ENCODE results near the gene AARS2.

The AARS2 gene

DNA sequence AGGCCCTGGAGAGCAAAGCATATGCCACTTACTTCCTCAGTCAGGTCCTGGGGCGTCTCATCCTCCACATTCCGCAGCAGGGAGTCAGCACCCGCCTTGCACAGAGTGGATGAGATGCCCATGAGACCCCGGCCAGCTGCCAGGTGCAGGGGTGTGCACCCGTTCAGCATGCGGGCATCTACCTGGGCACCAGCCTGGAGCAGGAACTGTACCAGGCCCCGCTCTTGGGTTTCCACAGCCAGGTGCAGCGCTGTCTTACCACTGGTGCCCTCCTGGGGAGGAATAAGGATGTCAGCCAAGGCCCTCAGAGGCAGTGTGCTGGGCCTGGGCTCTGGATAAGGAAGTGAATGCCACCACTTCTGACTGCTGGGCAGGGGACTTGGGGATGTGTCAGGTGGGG, 53.1 kb downstream of the AARS2 start:
- no peak for DNase-seq

DNA sequence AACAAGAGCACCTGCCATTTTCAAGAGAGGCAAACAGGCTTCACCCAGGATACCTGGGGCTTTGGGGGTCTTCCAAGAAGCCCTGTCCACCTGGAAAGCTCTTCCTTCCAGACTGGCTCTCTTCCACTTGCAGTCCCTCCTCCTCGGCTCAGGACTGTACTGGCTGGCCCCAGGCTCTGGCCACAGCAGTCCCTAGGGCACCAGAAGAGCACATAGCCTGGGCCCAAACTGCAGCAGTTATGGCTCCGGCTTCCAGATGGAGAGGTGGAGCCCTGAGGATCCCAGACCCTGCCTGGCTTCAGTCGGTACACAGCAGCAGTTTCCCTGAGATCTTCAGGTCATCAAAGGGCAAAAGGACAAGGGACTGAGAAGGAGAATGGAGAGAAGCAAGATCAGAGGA, 54.2 kb downstream of the AARS2 start:
- no peak for DNase-seq

DNA sequence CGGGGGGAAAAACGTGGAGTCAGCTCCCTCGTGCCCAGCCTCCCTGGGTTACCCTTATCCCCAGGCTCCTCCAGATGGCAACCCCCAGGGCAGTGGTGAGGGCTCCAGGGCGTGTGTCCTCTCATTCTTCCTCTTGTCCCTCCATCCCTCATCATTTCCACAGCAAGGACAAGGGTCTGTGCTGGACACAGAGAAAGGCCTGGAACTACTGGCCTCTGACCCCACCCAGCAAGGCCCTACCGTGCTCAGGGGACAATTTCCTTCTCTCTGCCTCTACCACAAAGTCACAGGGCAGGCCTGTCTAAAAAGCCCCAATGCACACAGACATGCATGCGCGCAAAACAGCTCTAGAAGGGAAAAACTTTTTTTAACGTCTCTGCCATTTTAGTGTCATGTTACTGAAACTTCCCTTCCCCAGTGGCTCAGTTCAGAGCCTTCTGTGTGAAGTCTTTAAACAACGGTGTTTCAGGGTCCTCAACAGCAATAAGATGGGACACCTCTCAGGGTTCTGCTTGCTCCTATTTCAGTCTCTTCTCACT, 54.8 kb downstream of the AARS2 start:
- DNase-seq: no peak

DNA sequence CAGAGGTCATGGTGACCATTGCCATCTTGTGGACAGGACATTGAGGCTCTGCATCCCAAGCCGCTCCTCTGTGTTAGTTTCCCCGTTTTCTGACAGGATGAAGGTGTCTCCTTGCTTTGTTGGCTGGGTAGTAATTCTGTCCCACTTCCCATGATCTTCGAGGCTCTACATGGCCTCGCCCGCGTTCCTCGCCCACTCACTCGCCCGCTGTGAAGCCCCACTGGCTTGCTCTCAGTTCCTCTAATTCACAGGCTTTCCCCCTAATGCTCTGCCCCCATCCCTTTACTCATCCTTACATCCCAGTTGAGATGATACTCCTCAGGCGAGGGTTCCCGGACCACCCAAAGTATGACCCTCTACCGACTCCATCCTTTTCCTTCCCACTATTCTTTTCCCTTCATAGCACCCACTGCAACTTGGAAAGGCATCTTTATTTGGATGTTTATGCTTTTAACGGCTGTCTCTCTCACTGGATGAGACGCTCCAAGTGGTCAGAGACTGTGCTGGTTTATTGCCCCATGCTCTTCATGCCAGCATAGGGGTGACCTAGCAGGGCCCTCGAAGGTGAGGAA, 55.3 kb downstream of the AARS2 start:
- DNase-seq: no peak

DNA sequence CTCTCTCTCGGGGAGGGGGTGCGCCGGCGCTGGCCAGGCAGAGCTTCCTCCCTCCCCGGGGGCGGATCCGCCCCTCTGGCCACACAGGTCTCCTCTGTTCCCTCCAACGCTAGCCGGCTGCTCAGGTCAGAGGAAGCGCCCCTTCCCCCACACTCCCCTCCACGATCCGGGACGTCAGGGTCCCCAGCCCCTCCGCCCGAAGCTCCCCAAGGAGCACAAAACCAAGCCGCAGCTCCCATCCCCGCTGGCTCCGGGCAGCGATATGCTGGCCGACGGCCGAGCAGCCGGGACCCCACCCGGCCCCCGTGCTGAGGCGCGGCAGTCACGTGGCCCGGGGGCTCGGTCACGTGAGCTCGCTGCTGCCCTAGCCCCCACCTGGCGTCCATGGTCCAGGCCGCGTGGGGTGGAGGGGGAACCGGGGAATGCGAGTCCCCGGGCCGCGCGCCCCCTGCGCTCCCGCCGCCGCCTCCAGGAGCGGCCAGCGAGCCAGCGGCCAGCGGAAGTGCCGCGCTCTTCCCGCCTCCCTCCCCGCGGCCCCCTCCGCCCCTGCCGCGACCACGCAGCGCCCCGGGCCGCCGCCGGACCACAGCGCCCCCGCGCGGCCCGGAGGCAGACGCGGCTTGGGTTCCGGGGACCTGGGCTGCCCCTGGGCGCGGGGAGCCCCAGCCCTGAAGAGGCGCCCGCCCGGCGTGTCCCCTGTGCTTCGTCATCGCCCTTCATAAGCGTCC, 56.0 kb downstream of the AARS2 start, which contains the start of gene SLC35B2:
SLC35B2 (minus strand) TSS at position 504 of the 728 bp plus-strand sequence; CDS start at position 386, 118 bp downstream.
- peak; percentile 65 for DNase-seq

DNA sequence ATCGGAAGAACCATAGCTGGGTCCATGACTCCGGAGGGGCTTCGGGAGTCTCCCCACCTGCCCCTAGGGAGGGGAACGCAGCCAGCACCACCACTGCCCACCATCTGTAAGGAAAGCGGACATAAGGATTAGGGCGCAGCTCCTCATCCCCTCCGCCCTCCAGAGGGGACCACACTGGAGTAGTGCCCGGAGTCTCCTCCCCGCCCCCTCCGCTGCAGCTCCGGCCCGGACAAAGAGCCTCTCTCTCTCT, 56.4 kb downstream of the AARS2 start:
- peak; percentile 19 for DNase-seq

DNA sequence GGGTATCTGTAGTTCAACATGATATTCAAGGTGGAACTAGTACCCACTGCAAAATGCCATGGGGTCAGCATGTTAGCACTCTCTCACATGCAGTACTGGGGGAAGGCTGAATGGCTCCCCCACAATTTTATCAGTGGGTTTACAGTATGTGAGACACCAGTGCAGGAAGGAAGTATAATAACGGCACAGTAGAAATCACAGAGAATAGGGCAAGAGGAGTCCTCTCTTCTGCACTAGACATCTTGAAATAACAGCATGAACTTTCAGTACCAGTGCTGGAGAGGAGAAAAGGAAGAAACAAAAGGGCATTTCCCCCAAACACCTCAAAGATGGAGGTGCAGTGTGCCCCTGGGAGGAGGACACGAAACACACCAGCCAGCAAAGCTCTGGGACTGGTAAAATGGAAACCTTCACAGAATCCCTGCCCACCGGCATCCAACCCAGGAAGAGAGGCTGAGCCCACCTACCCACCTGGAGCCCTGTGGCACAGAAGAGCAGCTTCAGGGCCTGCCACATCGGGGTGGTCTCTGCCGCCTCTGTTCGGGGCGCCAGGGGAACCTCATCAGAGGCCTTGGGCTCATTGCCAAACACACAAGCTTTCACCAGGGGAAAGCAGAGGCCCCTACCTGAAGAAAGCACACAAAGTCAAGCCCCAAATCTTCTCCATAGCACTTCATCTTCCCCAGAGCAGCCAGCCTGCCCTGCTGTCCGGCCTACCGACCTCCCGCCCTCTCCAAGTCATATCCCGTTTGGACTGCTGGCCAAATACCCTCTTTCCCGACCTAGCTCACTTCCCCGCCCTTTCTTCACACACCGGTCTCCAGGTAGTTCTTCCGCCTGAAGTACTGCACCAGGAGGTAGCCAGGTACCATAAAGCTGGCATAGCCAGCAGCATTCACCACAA, 57.0 kb downstream of the AARS2 start:
- peak; percentile 28 for DNase-seq

DNA sequence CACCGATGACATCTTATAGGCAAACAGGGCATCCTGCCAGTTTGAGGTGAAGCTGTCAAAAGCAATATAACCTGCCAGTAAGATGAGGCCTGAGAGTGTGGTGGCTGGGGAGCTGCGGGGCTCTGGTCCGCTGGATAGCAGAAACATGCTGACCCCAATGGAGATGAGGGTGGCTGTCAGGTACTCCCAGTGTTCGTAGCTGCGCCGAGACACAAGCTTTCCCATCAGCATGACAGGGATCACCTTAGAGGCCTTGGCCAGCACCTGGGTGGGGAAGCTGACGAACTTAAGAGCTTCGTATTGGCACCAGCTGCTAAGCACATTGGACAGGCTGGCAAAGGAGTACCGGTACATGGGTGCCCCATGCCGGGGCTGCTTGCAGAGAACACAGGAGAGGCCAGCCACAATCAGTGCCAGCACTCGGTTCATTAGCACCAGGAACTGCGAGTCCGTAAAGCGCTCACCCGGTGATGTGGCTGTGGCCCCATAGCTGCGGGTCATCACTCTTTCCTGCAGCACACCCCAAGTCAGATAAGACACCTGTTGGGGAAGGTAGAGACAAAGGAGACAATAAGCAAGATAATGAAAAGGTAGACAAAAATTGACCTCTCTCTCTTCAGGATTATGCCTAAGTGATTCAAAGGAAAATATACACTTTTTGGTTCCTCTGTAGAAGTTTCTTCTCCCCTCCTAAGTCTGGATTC, 57.9 kb downstream of the AARS2 start:
- DNase-seq: peak; percentile 15

DNA sequence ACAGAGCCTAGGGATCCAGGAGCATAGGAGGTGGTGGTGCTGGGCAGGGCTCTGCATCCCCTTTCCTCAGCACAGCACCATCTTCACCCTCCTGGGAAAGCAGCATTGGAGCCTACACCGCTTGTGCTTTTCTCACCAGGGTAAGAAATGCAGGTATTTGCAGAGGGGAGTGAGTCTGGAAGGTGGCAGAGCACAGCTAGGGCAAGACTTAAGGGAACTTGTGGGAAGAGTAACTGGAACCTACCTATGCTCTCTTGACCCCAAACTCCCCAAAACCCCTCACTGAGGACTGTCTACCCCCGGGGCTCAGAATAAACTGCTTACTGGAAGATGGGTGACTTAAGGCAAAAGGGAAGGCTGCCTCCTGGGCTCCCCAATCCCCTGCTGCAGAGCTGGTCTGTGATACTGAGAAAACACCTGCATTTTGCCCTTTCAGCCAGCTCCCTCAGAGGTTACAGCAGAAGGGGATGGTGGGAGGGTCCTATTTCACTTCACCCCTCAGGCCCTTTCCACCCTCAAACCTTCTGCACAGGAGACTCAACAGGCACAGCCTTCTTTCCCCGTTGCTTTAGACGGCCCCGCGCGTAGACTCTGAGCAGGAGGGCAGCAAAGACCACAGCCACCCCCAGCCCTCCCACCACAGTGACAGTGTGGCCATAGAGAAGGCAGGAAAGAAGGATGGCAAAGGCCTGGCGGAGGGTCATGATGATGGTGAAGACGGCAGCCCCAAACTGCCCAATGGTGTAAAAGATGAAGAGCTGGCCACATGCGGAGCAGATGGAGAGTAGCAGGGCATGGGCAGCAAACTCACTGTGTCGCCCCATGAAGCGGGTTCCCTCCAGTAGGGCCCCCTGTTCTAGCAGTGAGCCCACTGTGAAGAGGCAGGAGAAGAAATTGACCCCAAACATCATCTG, 58.7 kb downstream of the AARS2 start:
- no peak for DNase-seq

DNA sequence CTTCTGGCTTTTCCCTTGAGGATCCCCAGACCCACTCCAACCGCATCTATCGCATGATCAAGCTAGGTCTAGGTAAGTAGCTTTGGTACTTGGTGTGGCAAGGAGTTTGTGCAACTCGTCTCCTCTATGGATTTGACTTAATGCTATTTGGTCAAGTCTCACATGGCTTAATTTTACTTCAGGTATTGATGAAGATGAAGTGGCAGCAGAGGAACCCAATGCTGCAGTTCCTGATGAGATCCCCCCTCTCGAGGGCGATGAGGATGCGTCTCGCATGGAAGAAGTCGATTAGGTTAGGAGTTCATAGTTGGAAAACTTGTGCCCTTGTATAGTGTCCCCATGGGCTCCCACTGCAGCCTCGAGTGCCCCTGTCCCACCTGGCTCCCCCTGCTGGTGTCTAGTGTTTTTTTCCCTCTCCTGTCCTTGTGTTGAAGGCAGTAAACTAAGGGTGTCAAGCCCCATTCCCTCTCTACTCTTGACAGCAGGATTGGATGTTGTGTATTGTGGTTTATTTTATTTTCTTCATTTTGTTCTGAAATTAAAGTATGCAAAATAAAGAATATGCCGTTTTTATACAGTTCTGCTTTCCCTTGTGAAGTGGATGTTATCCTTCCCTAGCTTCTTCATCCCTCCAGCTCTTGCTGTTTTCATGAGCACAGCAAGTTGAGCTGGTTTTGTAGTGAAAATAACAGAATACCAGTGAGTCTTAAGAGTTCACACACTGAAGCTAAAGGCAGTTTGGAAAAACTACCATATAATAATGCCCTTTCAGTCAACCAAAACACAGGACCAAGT, 59.6 kb downstream of the AARS2 start:
- DNase-seq: peak; percentile 53

DNA sequence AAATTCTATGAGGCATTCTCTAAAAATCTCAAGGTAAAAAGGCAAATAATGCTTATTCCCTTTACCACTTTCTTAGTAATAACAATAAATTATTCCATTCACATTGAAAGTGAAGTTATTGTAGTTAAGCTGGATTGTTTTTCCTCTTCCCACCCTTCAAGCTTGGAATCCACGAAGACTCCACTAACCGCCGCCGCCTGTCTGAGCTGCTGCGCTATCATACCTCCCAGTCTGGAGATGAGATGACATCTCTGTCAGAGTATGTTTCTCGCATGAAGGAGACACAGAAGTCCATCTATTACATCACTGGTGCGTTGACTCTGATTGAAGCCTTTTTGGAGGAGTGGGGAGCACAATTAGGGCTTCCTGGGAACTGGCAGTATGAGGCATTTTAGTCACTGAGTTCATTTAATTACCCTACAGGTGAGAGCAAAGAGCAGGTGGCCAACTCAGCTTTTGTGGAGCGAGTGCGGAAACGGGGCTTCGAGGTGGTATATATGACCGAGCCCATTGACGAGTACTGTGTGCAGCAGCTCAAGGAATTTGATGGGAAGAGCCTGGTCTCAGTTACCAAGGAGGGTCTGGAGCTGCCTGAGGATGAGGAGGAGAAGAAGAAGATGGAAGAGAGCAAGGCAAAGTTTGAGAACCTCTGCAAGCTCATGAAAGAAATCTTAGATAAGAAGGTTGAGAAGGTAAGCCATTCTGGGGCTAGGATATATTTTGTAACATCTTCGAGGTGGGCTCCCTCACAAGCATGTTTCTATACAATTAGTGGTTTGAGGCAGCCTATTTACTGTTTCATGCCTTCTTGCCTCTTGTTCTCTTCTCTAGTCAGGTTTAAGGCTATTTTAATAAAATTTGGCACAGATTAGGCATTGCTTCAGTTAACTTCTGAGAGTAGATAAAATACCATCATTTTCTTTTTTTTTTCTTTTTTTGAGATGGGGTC, 61.3 kb downstream of the AARS2 start:
- no peak for DNase-seq

DNA sequence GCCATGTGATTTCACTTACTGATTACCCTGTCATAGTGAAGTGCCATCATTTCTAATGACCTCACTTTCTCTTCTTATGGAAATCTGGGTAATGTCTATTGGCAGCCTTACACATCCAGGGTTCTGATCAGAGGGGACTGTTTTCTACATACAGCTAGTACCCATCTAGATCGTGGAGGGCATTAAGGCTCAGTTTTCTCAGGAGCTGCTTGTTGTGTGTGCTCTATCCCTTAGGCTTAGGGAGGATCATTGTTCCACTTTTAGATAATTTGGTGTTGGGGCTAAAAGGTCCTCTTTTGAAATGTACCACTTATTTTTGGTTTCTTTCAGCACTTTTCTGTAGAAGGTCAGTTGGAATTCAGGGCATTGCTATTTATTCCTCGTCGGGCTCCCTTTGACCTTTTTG, 62.4 kb downstream of the AARS2 start:
- no peak for DNase-seq

DNA sequence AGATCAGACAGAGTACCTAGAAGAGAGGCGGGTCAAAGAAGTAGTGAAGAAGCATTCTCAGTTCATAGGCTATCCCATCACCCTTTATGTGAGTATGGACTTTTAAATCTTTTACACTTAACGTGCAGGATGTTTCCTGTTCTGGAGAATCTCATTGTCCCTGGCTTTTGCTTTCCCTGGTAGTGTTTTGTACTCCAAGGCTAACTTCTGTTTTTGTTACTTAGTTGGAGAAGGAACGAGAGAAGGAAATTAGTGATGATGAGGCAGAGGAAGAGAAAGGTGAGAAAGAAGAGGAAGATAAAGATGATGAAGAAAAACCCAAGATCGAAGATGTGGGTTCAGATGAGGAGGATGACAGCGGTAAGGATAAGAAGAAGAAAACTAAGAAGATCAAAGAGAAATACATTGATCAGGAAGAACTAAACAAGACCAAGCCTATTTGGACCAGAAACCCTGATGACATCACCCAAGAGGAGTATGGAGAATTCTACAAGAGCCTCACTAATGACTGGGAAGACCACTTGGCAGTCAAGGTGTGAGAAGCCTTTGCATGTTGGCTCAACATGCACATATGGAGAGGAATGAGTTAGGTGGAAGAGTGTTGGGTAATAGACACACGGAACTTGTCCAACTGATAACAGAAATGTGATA, 63.0 kb downstream of the AARS2 start:
- DNase-seq: no peak

All from central memory CD4-positive, alpha-beta T cell (primary cell).